Epidermal melanocyte (primary cell): Measurements from ENCODE around the gene TFF3.

Experiments
- DNase-seq: peaks from one replicate; pipeline ENCODE4 v3.0.0; 2011; ENCODE audit warnings: low spot score; ENCODE audit not compliant: insufficient read length

Gene TFF3

DNA sequence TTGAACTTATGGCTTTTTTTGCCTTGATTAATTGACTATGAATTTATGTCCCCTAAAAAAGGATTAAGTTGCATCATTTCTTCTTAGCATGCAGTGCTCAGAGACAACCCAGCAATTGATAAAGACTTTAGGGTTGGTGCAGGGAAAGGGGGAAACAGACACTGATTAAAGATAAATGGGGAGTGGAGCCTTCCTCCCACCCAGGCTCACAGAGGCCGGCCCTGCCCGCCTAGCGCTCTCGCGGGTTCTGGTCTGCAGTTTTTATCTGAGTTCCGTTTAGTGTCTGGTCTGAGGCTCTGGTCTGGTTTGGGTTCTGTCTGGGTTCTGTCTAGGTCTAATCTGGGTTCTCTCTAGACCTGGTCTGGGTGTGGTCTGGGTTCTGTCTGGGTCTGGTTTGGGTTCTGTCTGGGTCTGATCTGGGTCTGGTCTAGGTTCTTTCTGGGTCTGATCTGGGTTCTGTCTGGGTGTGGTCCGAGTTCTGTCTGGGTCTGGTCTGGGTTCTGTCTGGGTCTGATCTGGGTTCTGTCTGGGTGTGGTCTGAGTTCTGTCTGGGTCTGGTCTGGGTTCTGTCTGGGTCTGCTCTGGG is 48.1 kb downstream of the TFF3 start:
- DNase-seq = no peak

DNA sequence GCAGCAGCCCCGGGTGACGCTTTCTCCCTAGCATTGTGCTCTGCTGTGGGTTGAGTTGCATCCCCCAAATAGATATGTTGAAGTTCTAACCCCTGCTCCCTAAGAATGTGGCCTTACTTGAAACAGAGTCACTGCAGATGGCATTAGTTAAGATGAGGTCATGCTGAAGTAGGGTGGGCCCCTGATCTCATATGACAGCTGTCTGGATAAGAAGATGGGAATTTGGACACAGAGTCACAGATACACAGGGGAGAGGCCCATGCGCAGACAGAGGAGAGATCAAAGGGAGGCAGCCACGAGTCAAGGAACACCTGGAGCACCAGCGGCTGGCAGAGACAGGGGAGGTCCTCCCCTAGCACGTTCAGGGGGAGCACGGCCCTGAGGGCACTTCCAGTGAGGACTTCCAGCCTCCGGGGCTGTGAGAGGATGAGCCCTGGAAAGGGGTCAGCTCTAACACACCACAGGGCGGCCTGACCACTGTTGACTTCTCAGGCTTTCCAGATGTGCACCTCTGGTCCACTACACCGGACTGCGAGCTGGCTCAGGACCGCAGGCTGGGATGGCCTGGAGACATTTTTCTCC is 49.9 kb downstream of the TFF3 start:
- DNase-seq = no peak

DNA sequence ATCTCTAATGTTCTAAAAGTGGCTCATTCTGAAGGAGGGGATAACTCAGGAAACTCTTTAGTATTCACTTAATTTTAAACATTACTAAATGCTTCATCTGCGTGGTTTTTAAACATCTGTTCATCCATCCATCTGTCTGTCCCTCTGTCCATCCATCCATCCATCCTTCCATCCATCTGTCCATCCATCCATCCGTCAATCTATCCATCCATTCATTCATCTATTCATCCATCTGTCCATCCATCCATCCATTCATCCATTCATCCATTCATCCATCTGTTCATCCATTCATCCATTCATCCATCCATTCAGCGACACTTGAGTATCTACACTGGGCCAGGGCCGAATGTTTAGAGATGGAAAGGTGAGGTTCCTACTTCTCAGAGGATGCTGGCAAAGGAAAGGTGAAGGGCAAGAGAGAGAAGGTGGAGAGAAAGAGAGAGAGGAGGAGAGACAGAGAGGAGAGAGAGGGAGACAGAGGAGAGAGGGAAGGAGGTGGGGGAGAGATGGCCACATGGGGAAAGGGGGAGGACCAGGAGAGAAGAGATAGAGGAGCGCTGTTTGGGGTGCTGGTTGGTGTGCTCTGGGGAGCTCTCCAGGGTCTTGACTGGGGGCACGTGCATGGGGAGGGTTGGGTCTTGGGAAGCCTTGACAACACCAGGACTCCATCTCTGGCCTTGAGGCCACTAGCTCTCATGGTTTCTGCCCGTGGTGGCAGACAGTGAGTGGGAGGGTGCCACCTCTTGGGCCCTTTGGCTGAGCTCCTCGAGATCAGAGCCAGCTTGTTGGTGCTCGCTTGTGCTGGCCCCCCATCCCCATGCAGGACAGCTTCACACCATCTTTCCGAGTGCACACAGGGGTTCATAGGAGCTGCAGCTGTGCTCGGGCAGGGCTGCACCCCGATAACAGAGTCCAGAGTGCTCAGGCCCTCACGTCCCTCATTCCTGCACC is 50.7 kb downstream of the TFF3 start:
- no peak for DNase-seq

DNA sequence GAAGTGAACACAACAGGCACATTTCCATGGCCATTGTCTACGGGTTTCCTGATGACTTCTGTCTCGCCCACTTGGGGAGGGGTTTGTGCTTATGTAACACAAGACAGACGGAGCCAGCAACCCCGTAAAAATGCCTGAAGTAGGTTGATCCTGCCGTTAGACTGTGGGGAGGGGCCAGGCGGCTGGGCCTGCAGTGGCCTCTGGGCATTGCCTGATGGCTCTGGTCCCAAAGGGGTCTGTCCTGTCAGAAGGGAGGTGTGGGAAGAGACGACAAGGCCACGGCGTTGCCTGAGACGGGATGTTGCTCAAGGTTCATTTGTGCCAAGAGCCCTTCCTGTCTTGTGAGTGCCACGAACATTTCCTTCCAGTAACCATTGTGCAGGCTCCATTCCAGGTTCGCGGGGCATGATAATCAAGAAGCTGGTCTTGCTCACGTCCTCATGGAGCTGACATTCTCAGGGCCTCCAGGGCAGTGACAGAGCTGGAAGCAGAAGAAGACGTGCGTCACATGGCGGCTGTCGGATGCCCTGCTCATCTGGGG is 51.5 kb downstream of the TFF3 start:
- no peak for DNase-seq

DNA sequence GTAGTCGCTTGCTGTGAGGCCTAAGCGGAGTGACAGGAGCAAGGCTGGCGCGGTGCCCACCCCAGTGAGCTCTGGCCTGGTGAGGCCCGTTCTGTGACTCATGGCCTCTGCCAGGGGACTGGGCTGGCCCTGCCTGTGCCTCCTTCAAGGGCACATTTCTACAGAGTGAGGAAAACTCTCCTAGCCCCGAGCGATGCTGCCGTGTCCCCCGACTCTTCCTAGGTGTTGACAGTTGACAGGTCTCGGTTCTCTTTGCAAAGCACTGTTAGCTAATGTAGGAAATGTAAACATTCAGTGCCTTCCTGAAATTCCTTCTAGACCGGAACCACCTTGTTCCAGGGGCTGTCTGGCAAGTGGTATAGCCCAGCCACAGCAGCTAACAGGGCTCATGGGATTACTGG is 52.4 kb downstream of the TFF3 start:
- DNase-seq = no peak

DNA sequence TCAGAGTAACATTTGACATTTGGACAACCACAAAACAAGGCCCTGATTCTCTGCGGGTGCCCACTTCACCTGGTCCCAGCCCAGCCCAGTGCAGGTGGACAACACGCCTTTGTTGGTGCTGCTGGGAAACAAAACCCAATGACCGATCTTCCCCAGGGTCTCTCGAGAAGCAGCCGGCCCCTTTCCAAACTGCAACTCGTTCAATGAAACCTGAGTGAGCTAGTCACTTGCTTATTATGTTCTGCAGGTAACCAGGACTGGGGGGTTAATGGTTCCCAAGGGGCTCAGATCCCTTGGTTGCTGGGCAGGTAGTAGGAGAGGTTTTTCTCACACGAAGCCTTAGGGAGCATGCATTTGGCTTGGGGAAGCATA is 53.4 kb downstream of the TFF3 start:
- no peak for DNase-seq
